ENCODE results near the gene TNP2. TPM values are rescaled to one million over a fixed set of nuclear protein-coding genes. Genes with fewer than 3 reads are reported as not detected.

Gene TNP2
- total RNA-seq, 1 donor from 2014 or later = not detected

- intact Hi-C loops (cut with micrococcal nuclease) = loop anchor here (1.0 kb wide), 1 partner anchor 95 kb away; no protein-coding TSS in a partner anchor
Observed at GRCh38 chr16:11258553-11259492, 10.3 kb downstream of the TNP2 start.

- intact Hi-C loops (cut with micrococcal nuclease) = loop anchor here (1.0 to 2.0 kb wide), 3 partner anchors 53 to 286 kb away; no protein-coding TSS in a partner anchor
Observed at GRCh38 chr16:11257131-11257938, 11.8 kb downstream of the TNP2 start.

GRCh38 chr16:11256661-11257130, 12.4 kb downstream of the TNP2 start:
- intact Hi-C loops (cut with micrococcal nuclease) = loop anchor here (1.0 to 2.0 kb wide), 7 partner anchors 54 to 292 kb away; partner anchors contain the start of gene RMI2

GRCh38 chr16:11255737-11256660, 13.1 kb downstream of the TNP2 start, which contains the start of gene SOCS1:
Gene SOCS1 (minus strand): TSS chr16:11256204. CDS start chr16:11255478, 726 bp downstream.
- intact Hi-C loops (cut with micrococcal nuclease) = loop anchor here (1.0 to 2.0 kb wide), 6 partner anchors 55 to 292 kb away; partner anchors contain the start of gene RMI2

GRCh38 chr16:11254913-11255736, 14.0 kb downstream of the TNP2 start:
- intact Hi-C loops (cut with micrococcal nuclease) = no loop called here

GRCh38 chr16:11253995-11254912, 14.9 kb downstream of the TNP2 start:
- intact Hi-C loops (cut with micrococcal nuclease) = loop anchor here (2.0 kb wide), 1 partner anchor 159 kb away; no protein-coding TSS in a partner anchor

GRCh38 chr16:11253009-11253994, 15.8 kb downstream of the TNP2 start:
- intact Hi-C loops (cut with micrococcal nuclease) = loop anchor here (2.0 kb wide), 1 partner anchor 159 kb away; no protein-coding TSS in a partner anchor

DNA sequence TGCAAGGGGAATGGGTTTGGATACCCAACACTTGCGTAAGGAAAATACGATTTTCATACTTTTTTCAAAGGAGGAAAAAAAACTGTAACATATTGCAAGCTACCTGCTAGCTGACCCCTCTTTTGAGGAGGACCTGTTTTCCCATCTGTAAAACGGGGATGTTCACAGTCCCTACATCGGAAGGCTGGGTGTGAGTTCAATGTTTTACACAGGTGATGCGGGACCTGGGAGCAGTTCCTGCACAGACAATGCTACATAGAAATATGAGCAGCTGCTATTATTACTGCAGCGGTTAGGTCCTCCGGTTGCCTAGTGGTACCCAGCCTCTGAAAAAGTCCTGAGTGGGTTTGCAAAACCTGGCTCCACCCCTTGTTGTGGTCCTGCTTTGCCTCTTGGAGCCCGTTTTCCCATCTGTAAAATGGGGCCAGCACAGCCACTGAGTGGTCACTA, 16.6 kb downstream of the TNP2 start:
- intact Hi-C loops (cut with micrococcal nuclease) = loop anchor here (1.0 to 2.0 kb wide), 4 partner anchors 19 to 200 kb away; no protein-coding TSS in a partner anchor

DNA sequence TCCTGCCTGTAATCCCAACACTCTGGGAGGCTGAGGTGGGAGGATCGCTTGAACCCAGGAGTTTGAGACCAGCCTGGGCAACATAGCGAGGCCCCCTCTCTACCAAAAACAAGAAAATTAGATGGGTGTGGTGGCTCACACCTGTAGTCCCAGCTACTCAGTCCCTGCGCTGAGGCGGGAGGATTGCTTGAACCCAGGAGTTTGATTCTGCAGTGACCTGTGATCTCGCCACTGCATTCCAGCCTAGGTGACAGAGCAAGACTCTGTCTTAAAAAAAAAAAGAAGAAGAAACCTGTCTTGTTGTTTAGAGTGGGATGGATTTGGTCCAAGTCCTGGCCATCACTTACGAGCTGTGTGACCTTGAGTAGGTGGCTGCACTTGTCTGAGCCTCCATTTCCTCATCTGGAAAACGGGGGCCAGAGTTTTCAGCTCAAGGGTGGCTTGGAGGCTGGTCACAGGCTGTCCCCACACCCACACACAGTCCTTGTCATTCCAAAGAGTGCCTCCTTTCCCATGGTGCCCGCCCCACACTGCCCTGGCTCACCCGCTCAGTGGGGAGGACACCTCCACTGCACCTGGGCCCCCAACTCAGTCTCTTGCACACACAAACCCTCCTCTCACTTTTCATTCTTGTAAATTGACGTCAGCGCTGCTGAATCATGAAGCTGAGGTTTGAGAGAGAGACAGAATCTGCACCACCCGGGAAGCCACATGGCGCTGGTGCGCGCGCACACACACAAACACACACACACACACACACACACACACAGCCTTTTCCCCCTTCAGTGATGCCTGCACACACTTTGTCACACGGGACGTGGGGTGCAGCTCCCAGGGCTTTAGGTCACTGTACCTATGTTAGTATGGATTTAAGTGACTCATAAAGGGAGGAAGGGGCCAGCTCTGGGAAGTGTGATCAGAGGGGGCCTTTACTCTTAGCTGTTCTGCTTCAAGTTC, 17.3 kb downstream of the TNP2 start:
- intact Hi-C loops (cut with micrococcal nuclease) = loop anchor here (1.0 to 2.0 kb wide), 4 partner anchors 19 to 200 kb away; no protein-coding TSS in a partner anchor

- intact Hi-C loops (cut with micrococcal nuclease) = no loop called here
Observed at GRCh38 chr16:11250786-11251524, 18.2 kb downstream of the TNP2 start.

DNA sequence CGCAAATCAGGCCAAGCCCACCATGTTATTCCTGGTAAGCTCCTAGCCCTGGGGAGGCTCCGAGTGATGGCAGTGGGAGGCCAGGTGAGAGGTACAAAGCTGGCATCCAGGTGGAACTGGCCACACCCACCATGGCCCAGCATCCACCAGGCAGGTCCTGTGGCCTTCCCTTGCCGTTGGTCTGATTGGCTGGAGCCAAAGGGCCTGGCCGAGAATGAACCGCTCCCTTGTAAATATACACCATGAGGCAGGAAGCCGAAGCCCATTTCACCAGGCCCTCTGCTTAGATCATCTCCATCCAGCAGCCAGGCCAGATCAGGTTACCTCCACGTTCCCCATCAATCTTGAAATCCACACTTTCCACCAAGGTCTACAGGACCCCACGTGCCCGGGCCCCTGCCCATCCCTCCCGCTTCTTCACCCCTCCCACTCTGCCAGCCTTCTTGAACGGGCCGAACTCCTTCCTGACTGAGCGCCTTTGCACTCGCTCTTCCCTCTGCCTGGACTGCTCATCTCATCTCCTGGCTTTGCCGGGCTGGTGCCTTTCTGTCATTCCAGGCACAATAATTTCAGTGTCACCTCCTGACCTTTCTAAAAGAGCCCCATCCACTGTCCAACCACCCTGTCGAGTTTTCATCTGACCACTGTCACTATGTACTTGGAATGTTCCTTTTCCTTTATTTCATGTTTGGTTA, 18.9 kb downstream of the TNP2 start:
- intact Hi-C loops (cut with micrococcal nuclease) = no loop called here

DNA sequence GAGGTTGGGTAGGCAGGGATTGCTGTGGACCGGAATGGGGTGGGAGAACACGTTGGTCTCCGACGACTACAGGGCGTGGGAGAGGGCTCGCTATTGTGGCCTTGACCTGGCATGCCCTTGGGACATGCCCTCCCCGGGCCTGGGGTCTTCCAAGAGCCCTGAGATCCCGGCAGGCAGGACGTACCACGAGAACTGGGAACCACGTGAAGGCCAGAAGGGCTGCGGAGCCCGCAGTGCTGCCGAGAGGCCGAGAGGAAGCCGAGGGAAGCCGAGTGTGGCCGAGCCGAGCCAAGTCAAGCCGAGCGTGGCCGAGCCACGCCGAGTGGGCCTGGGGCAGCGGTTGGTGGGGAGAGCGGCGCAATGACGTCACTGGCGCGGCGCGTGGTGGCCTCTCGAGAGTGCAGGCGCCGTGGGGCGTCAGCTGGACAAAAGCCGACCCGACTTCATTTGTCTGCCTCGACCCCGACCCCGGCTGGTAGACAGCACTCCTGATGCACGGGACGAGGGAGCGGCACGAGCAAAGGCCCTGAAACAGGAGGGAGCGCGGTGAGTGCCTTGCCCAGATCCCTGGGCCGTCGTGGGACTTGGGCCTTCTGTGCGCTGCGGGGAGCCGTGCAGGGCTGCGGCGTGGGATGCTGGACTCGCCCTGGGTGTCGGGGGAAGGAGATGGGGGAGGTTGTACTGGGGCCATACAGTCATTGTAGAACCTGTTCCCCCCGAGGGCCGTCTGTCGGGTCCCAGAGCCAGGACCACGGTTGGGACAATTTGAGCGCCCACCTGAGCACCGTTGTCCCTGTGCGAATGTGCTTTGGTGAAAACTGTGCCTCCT, 19.7 kb downstream of the TNP2 start:
- intact Hi-C loops (cut with micrococcal nuclease) = no loop called here

DNA sequence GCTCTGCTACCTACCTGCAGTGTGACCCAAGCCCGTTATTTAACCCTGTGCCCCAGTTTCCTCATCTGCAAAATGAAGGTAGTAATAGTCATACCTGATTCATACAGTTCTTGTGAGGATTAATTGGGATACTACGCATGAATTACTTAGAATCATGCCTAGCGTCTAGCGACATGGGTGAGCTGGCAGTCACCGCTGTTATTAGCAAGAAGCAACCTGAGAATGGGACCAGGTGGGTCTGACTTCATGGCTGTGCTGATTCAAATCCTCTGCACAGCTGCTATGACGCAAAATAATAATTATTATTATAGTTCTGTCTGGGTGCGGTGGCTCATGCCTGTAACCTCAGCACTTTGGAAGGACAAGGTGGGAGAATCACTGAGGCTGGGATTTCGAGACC, 21.0 kb downstream of the TNP2 start:
- intact Hi-C loops (cut with micrococcal nuclease) = no loop called here

Data from T-helper 2 cell treated with Interferon-gamma antibody and Interleukin-4, amounts not matched to agents 100 ng/mL and 5 ng/mL, for 36 hours (primary cell).